SK-N-SH (cell line): ENCODE data around the gene AMIGO1. TPM values are rescaled to one million over a fixed set of nuclear protein-coding genes. Genes with fewer than 3 reads are reported as not detected.

Experiments
- CTCF ChIA-PET: fragments of 300-600, 350-600 bp; formaldehyde crosslinking; extraction: SDS; loops from one replicate; lab custom pipeline; 2021; lab: Yijun Ruan, JAX
- POLR2A ChIA-PET: fragments of 350-600 bp; sonication (Branson Sonifier 250); formaldehyde crosslinking; extraction: SDS; loops from one replicate; lab custom pipeline; 2020; ENCODE audit warnings: antibody characterized with exemption, inconsistent platforms; lab: Yijun Ruan, JAX
- DNase-seq: peaks from one replicate; pipeline ENCODE4 v3.0.0; 2012
- H2AFZ ChIP-seq: fragments of 200-600 bp; sonication (generic); 2 replicates; pipeline ENCODE4 v1.8.1; 2016; ENCODE audit warnings: antibody characterized with exemption, mild to moderate bottlenecking, low read depth
- H3F3A ChIP-seq: fragments of 200-600 bp; sonication (generic); replicated peaks from 2 replicates; pipeline ENCODE3; 2016; ENCODE audit warnings: antibody characterized with exemption, mild to moderate bottlenecking; ENCODE audit not compliant: insufficient read depth
- H3K27ac ChIP-seq, 2 experiments: fragments of 200-500 bp in 1 of 2; fragments of 200-600 bp in 1 of 2; sonication (Bioruptor generic) in 1 of 2; sonication (generic), shearing (Covaris generic) in 1 of 2; 2 replicates each; pipeline versions ENCODE4 v1.5.1 to v1.6.1; 2014 to 2016; ENCODE audit warnings: low read depth in 2 of 2, inconsistent platforms in 1 of 2, low read length in 1 of 2, mild to moderate bottlenecking in 1 of 2, mixed read lengths in 1 of 2
- H3K27me3 ChIP-seq: fragments of 200-600 bp; sonication (generic), shearing (Covaris generic); 2 replicates; pipeline ENCODE4 v1.6.1; 2016; ENCODE audit warnings: mixed run types; ENCODE audit not compliant: insufficient read depth
- H3K36me3 ChIP-seq, 2 experiments: fragments of 200-500 bp in 1 of 2; fragments of 200-600 bp in 1 of 2; sonication (Bioruptor generic) in 1 of 2; sonication (generic) in 1 of 2; replicated peaks in 1 of 2; 2 replicates each; pipeline versions ENCODE3 to v1.5.1; 2014 to 2016; ENCODE audit warnings: low read length in 1 of 2, mild to moderate bottlenecking in 1 of 2; ENCODE audit not compliant: insufficient read depth in 2 of 2, control insufficient read depth in 1 of 2
- H3K4me1 ChIP-seq, 2 experiments: fragments of 200-500 bp in 1 of 2; fragments of 200-600 bp in 1 of 2; sonication (Bioruptor generic) in 1 of 2; sonication (generic), shearing (Covaris generic) in 1 of 2; 2 replicates each; pipeline versions ENCODE4 v1.5.1 to v1.6.1; 2014 to 2016; ENCODE audit warnings: low read depth in 1 of 2, low read length in 1 of 2, mixed run types in 1 of 2; ENCODE audit not compliant: insufficient read depth in 2 of 2, control insufficient read depth in 1 of 2
- H3K4me2 ChIP-seq: fragments of 200-600 bp; sonication (generic), shearing (Covaris generic); 2 replicates; pipeline ENCODE4 v1.6.1; 2017; ENCODE audit warnings: mixed run types
- H3K4me3 ChIP-seq, 2 experiments: fragments of 200-500 bp in 1 of 2; fragments of 200-600 bp in 1 of 2; sonication (Bioruptor generic) in 1 of 2; sonication (generic), shearing (Covaris generic) in 1 of 2; 2 replicates each; pipeline versions ENCODE4 v1.5.1 to v1.8.1; 2014 to 2016; ENCODE audit warnings: low read depth in 2 of 2, inconsistent platforms in 1 of 2, low read length in 1 of 2, mild to moderate bottlenecking in 1 of 2, mixed read lengths in 1 of 2, moderate library complexity in 1 of 2
- H3K79me2 ChIP-seq: fragments of 200-600 bp; sonication (generic); 2 replicates; pipeline ENCODE4 v1.8.1; 2017; ENCODE audit warnings: mild to moderate bottlenecking; ENCODE audit not compliant: insufficient read depth
- H3K9ac ChIP-seq: fragments of 200-600 bp; sonication (generic); 2 replicates; pipeline ENCODE4 v1.6.1; 2017; ENCODE audit warnings: mixed run types
- H3K9me2 ChIP-seq: fragments of 200-600 bp; sonication (generic); 2 replicates; pipeline ENCODE4 v1.6.1; 2017; ENCODE audit warnings: mixed run types
- H3K9me3 ChIP-seq: fragments of 200-600 bp; sonication (generic); 2 replicates; pipeline ENCODE4 v1.6.1; 2017; ENCODE audit warnings: mixed run types, mild to moderate bottlenecking, moderate library complexity
- H4K20me1 ChIP-seq: fragments of 200-600 bp; sonication (generic); 2 replicates; pipeline ENCODE4 v1.6.1; 2017; ENCODE audit warnings: mild to moderate bottlenecking, mixed run types; ENCODE audit not compliant: insufficient read depth
- CHD2 ChIP-seq: fragments of 150-350 bp; IDR thresholded peaks from 2 replicates; pipeline ENCODE4 v1.6.1; 2018; ENCODE audit warnings: low read length; ENCODE audit not compliant: partially characterized antibody
- ELF1 ChIP-seq: IDR thresholded peaks from 2 replicates; pipeline ENCODE4 v1.4.0; 2012
- EZH2phosphoT487 ChIP-seq: fragments of 200-600 bp; sonication (generic); IDR thresholded peaks from 2 replicates; pipeline ENCODE4 v1.6.1; 2017; ENCODE audit warnings: low read depth, mixed run types, mild to moderate bottlenecking, antibody characterized with exemption, moderate library complexity, borderline replicate concordance
- FOSL2 ChIP-seq: IDR thresholded peaks from 2 replicates; pipeline ENCODE4 v1.4.0; 2012; ENCODE audit warnings: low read depth, mild to moderate bottlenecking, moderate library complexity, borderline replicate concordance
- FOXJ3 ChIP-seq: sonication (generic); formaldehyde crosslinking; IDR thresholded peaks from 2 replicates; pipeline ENCODE4 v1.5.1; 2020; ENCODE audit warnings: mild to moderate bottlenecking, missing genetic modification reagents
- GABPA ChIP-seq: IDR thresholded peaks from 2 replicates; pipeline ENCODE4 v1.4.0; 2012; ENCODE audit warnings: low read depth, mild to moderate bottlenecking
- MXI1 ChIP-seq: IDR thresholded peaks from 2 replicates; pipeline ENCODE4 v1.6.1; 2012; ENCODE audit warnings: mild to moderate bottlenecking, low read depth, low read length, improper control_type of control experiment
- NRF1 ChIP-seq: IDR thresholded peaks from 2 replicates; pipeline ENCODE4 v1.6.1; 2012; ENCODE audit warnings: low read depth, mild to moderate bottlenecking, low read length
- RXRA ChIP-seq: IDR thresholded peaks from 2 replicates; pipeline ENCODE4 v1.4.0; 2012; ENCODE audit warnings: low read depth, mild to moderate bottlenecking, borderline replicate concordance
- USF1 ChIP-seq: IDR thresholded peaks from 2 replicates; pipeline ENCODE4 v1.4.0; 2012; ENCODE audit warnings: low read depth, borderline replicate concordance
- USF2 ChIP-seq: fragments of 150-350 bp; IDR thresholded peaks from 2 replicates; pipeline ENCODE4 v1.6.1; 2017; ENCODE audit warnings: antibody characterized with exemption, low read length, low read depth, borderline replicate concordance
- WGBS: methylation state at CpG from one replicate; pipeline ENCODE4 v1.1.6; 2017; ENCODE audit warnings: low lambda C conversion rate; 5-methylcytosine and 5-hydroxymethylcytosine counted together
- polyA plus RNA-seq, 3 experiments: library from polyadenylated mRNA; depleted of rRNA; stranded (reverse); fragments of >200 nt; gene quantifications; 2 replicates each; pipeline ENCODE4 v1.2.3, GENCODE V29; 2012

AMIGO1 gene
- polyA plus RNA-seq, 1 of the 3 experiments (the other 2 are of a cell fraction): 0.95 TPM

- Histone ChIP-seq H3K9me2 (no peaks in the 10 kb centered on the region), H4K20me1 (no peaks in the 10 kb centered on the region), H3K9ac (no peak overlapping the region), H3K4me3 (no peak overlapping the region), H3K36me3 (no peaks in the 10 kb centered on the region), H2AFZ (no peak overlapping the region), H3K9me3 (no peaks in the 10 kb centered on the region), H3F3A (no peaks in the 10 kb centered on the region), H3K27ac (no peak overlapping the region), H3K4me2 (no peak overlapping the region), H3K4me1 (peaks cover 0 to 8% of the 10 kb centered on the region in 2 experiments; a peak in 1 of 4 replicates), H3K79me2 (no peaks in the 10 kb centered on the region), H3K27me3 (no peaks in the 10 kb centered on the region; the same call in 1 of the 2 replicates)
- no peak for TF ChIP-seq GABPA
- TF ChIP-seq FOSL2: no peak
- TF ChIP-seq USF1: no peak
- TF ChIP-seq RXRA: no peak
- TF ChIP-seq FOXJ3: no peak
- TF ChIP-seq EZH2phosphoT487: no peak
- no peak for TF ChIP-seq MXI1
- no peak for TF ChIP-seq USF2
- no peak for TF ChIP-seq NRF1
- 49% methylated on average over 4 of the region's 5 CpGs for WGBS
- DNase-seq: no peak
- ChIA-PET CTCF (interaction anchor here (1.7 to 40.2 kb wide), 4 partner anchors 17 to 468 kb away, joined by 5 to 1710 read pairs (median 12); partner anchors contain the start of genes AHCYL1, CYB561D1 and GPR61), POLR2A (interaction anchor here (0.6 kb wide), 1 partner anchor 11 kb away, joined by 3 read pairs; no protein-coding TSS in a partner anchor)
Observed at GRCh38 chr1:109516872-109517271, 7.3 kb upstream of the AMIGO1 start.

- ChIA-PET CTCF (interaction anchor here (1.5 to 40.2 kb wide), 4 partner anchors 16 to 24 kb away, joined by 7 to 1710 read pairs (median 12); partner anchors contain the start of genes CYB561D1 and GPR61), POLR2A (interaction anchor here (0.6 kb wide), 1 partner anchor 857 kb away, joined by 4 read pairs; no protein-coding TSS in a partner anchor)
- Histone ChIP-seq H3K9ac (no peak overlapping the region), H3K4me1 (peaks cover 0 to 14% of the 10 kb centered on the region in 2 experiments; a peak in 1 of 4 replicates), H3K9me2 (no peaks in the 10 kb centered on the region), H3K36me3 (no peaks in the 10 kb centered on the region), H3K4me2 (no peak overlapping the region), H3K79me2 (no peaks in the 10 kb centered on the region), H3K27ac (no peak overlapping the region), H2AFZ (no peak overlapping the region), H4K20me1 (no peaks in the 10 kb centered on the region), H3K27me3 (no peaks in the 10 kb centered on the region; the same call in 1 of the 2 replicates), H3F3A (no peaks in the 10 kb centered on the region), H3K9me3 (no peaks in the 10 kb centered on the region), H3K4me3 (no peak overlapping the region)
- no peak for DNase-seq
- TF ChIP-seq ELF1 (no peak), CHD2 (no peak)
- WGBS: 72% methylated on average over 3 of the region's 3 CpGs
Observed at GRCh38 chr1:109514846-109515245, 5.3 kb upstream of the AMIGO1 start.
